CD4-positive, alpha-beta T cell (primary cell): Measurements from ENCODE around the gene PDE10A. TPM values are rescaled to one million over a fixed set of nuclear protein-coding genes. Genes with fewer than 3 reads are reported as not detected.

ENCODE experiments used
- ATAC-seq: fragments of 200-7000 bp; cut with Tn5 transposase; one replicate; pipeline ENCODE4 v1.10.0; 2022; ENCODE audit warnings: mild to moderate bottlenecking; ENCODE audit not compliant: poor library complexity
- CTCF ChIA-PET: fragments of 350-600 bp; sonication (Branson Sonifier 250); formaldehyde crosslinking; loops from one replicate; lab custom pipeline; 2021; ENCODE audit warnings: antibody characterized with exemption, inconsistent platforms; lab: Charles Lee
- POLR2A ChIA-PET: fragments of 350-600 bp; sonication (Branson Sonifier 250); formaldehyde crosslinking; loops from one replicate; lab custom pipeline; 2021; ENCODE audit warnings: antibody characterized with exemption, inconsistent platforms; lab: Charles Lee
- DNase-seq, 14 experiments: peaks; one replicate each; pipeline ENCODE4 v3.0.0-alpha.2; 2013 to 2020; ENCODE audit warnings: mixed read lengths in 2 of 14
- H3K27ac ChIP-seq, 2 donors: one replicate each; pipeline versions ENCODE4 v1.5.1 to v1.7.0; 2013; ENCODE audit warnings: low read length in 2 of 2, low read depth in 1 of 2, mild to moderate bottlenecking in 1 of 2
- H3K27me3 ChIP-seq, 2 experiments: 1 replicate in 1 of 2; 2 replicates in 1 of 2; pipeline versions ENCODE4 v1.6.1 to v1.7.0; 2013; ENCODE audit warnings: low read length in 2 of 2, control low read depth in 1 of 2, mild to moderate bottlenecking in 1 of 2, moderate library complexity in 1 of 2; ENCODE audit not compliant: insufficient read depth in 2 of 2, control insufficient read depth in 1 of 2
- H3K36me3 ChIP-seq: one replicate; pipeline ENCODE4 v1.6.1; 2013; ENCODE audit warnings: low read length, control low read depth; ENCODE audit not compliant: insufficient read depth
- H3K4me1 ChIP-seq: one replicate; pipeline ENCODE4 v1.6.1; 2013; ENCODE audit warnings: low read length, control low read depth; ENCODE audit not compliant: insufficient read depth
- H3K4me3 ChIP-seq: one replicate; pipeline ENCODE4 v1.5.1; 2013; ENCODE audit warnings: mild to moderate bottlenecking, low read length, moderate library complexity
- H3K9me3 ChIP-seq, 2 experiments: 1 replicate in 1 of 2; 2 replicates in 1 of 2; pipeline versions ENCODE4 v1.6.1 to v1.7.0; 2013; ENCODE audit warnings: low read length in 2 of 2, mild to moderate bottlenecking in 2 of 2, control low read depth in 1 of 2, moderate library complexity in 1 of 2; ENCODE audit not compliant: control insufficient read depth in 1 of 2, insufficient read depth in 1 of 2
- H3K27ac Mint-ChIP-seq: one replicate; pipeline ENCODE4 v1.8.0; 2020; ENCODE audit warnings: mixed read lengths
- H3K27me3 Mint-ChIP-seq: one replicate; pipeline ENCODE4 v1.8.0; 2021; ENCODE audit warnings: mixed read lengths
- H3K36me3 Mint-ChIP-seq: one replicate; pipeline ENCODE4 v1.8.0; 2021; ENCODE audit warnings: low read depth, mixed read lengths
- H3K4me1 Mint-ChIP-seq: one replicate; pipeline ENCODE4 v1.8.0; 2021; ENCODE audit warnings: low read depth, mixed read lengths
- H3K4me3 Mint-ChIP-seq: one replicate; pipeline ENCODE4 v1.8.0; 2020; ENCODE audit warnings: mild to moderate bottlenecking, mixed read lengths
- H3K9me3 Mint-ChIP-seq: one replicate; pipeline ENCODE4 v1.8.0; 2020; ENCODE audit warnings: mixed read lengths
- CTCF ChIP-seq: fragments of 200-600 bp; IDR thresholded peaks from one replicate; pipeline ENCODE4 v1.8.0; 2022; ENCODE audit warnings: antibody characterized with exemption, mild to moderate bottlenecking
- intact Hi-C, 2 experiments: fragments of 100-400 bp; cut with DNase I in 1 of 2; cut with micrococcal nuclease in 1 of 2; formaldehyde crosslinking; loops; one replicate each; pipeline versions ENCODE4 v1.15.1 to v1.9.0; 2023 to 2025; cut with DNase I, micrococcal nuclease
- total RNA-seq, 174 experiments: library from RNA in 2 of 174; stranded (reverse) in 2 of 174; gene quantifications; one replicate each; pipeline ENCODE4 v1.2.3 and lab custom pipeline; 2021 to 2026

The PDE10A gene
- total RNA-seq, 2 experiments from 2014 or later: not detected

DNA sequence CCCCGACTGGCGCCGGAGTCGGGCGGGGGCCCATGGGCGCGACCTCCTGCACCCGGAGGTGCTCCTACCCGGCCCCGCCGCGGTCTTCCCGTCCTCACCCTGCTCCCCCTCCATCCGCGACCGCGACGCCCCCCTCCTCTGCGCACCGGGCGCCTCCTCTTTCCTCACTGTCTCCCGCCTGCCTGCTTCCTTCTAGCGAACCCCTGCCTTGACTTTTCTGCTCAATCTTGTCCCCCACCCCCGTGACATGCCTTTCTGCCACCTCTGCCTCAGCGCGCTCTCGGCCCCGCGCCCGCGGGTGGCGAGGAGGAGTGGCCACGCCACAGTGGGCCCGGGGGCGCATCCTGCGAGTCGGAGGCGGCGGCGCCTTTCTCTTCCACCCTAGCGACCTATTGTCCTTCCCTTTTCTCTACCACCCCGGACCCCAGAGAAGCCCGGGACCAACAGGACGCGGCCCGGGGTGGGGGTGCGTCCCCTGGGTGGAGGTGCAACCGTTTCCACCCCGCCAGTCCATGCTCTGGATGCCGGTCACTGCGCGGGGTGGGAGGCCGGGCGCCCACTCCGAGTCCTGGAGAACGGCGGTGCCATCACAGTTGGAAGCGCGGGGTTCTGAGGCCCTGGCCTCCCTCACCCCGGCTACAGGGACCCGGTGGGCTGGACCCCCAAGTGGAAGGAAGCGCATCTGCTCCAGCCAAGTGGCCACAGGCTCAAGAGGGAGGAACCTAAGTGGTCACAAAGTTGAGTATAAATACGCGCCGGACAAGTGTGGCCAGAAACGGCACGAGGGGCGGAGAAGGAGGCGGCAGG is 2.0 kb downstream of the PDE10A start:
- Histone ChIP-seq H3K36me3 (no peaks in the 10 kb centered on the region), H3K27me3 (peaks cover 30 to 56% of the 10 kb centered on the region in 2 experiments), H3K4me1 (no peaks in the 10 kb centered on the region), H3K27ac (no peak overlapping the region), H3K9me3 (peaks cover 0 to 19% of the 10 kb centered on the region in 2 experiments), H3K4me3 (no peak overlapping the region)
- intact Hi-C loops: no loop called here
- no peaks in the 10 kb centered on the region for H3K9me3 Mint-ChIP-seq
- peaks cover 5% of the 10 kb centered on the region for H3K4me1 Mint-ChIP-seq
- no peak for TF ChIP-seq CTCF
- no peaks in the 10 kb centered on the region for H3K36me3 Mint-ChIP-seq
- H3K27ac Mint-ChIP-seq: no peak overlapping the region
- CTCF ChIA-PET: no interaction called here
- no peak overlapping the region for H3K4me3 Mint-ChIP-seq
- peaks cover 46% of the 10 kb centered on the region for H3K27me3 Mint-ChIP-seq
- ATAC-seq (no peak), DNase-seq (no peak)
- POLR2A ChIA-PET: no interaction called here

GRCh38 chr6:165659945-165660856 is 2.8 kb downstream of the PDE10A start:
- ChIA-PET POLR2A (no interaction called here), CTCF (no interaction called here)
- no peak overlapping the region for H3K27ac Mint-ChIP-seq
- H3K9me3 ChIP-seq: peaks cover 0 to 19% of the 10 kb centered on the region in 2 experiments
- ATAC-seq (no peak), DNase-seq (no peak)
- no peak for TF ChIP-seq CTCF
- H3K36me3 Mint-ChIP-seq: no peaks in the 10 kb centered on the region
- no peaks in the 10 kb centered on the region for H3K9me3 Mint-ChIP-seq
- H3K27me3 ChIP-seq: peaks cover 30 to 47% of the 10 kb centered on the region in 2 experiments
- no peak overlapping the region for H3K4me3 ChIP-seq
- H3K4me1 ChIP-seq: no peaks in the 10 kb centered on the region
- H3K36me3 ChIP-seq: no peaks in the 10 kb centered on the region
- H3K27ac ChIP-seq: no peak overlapping the region
- intact Hi-C loops: no loop called here
- H3K4me3 Mint-ChIP-seq: no peak overlapping the region
- peaks cover 5% of the 10 kb centered on the region for H3K4me1 Mint-ChIP-seq
- peaks cover 41% of the 10 kb centered on the region for H3K27me3 Mint-ChIP-seq

- no peak overlapping the region for H3K4me3 ChIP-seq
- no peak for DNase-seq
- Mint-ChIP-seq H3K27ac (no peak overlapping the region), H3K9me3 (no peaks in the 10 kb centered on the region), H3K4me1 (no peaks in the 10 kb centered on the region), H3K36me3 (no peaks in the 10 kb centered on the region), H3K27me3 (peaks cover 25% of the 10 kb centered on the region), H3K4me3 (no peak overlapping the region)
- no peaks in the 10 kb centered on the region for H3K4me1 ChIP-seq
- CTCF ChIA-PET: no interaction called here
- H3K36me3 ChIP-seq: no peaks in the 10 kb centered on the region
- POLR2A ChIA-PET: no interaction called here
- intact Hi-C loops: no loop called here
- H3K27me3 ChIP-seq: peaks cover 15 to 31% of the 10 kb centered on the region in 2 experiments
- no peak overlapping the region for H3K27ac ChIP-seq
- ATAC-seq: no peak
- H3K9me3 ChIP-seq: peaks cover 0 to 8% of the 10 kb centered on the region in 2 experiments
- no peak for TF ChIP-seq CTCF
These were observed 4.5 kb downstream of the PDE10A start for GRCh38 chr6:165658395-165659058.
